CD4-positive, alpha-beta memory T cell (primary cell): ENCODE results near the gene USP34. TPM values are rescaled to one million over a fixed set of nuclear protein-coding genes. Genes with fewer than 3 reads are reported as not detected.

ENCODE experiments used
- CTCF ChIA-PET: fragments of 350-600 bp; sonication (Branson Sonifier 250); formaldehyde crosslinking; loops from one replicate; lab custom pipeline; 2021; ENCODE audit warnings: inconsistent platforms; ENCODE audit not compliant: partially characterized antibody; lab: Charles Lee
- POLR2A ChIA-PET: fragments of 350-600 bp; sonication (Branson Sonifier 250); formaldehyde crosslinking; loops from one replicate; lab custom pipeline; 2021; ENCODE audit not compliant: partially characterized antibody; lab: Charles Lee
- DNase-seq, 5 donors: peaks; one replicate each; pipeline versions ENCODE4 v3.0.0 to v3.0.0-alpha.2; 2020 to 2022; ENCODE audit warnings: mixed read lengths in 1 of 5
- H3K27ac ChIP-seq: one replicate; pipeline ENCODE4 v1.7.0; 2013; ENCODE audit warnings: low read depth, low read length
- H3K27me3 ChIP-seq: 2 replicates; pipeline ENCODE4 v1.7.0; 2013; ENCODE audit warnings: mild to moderate bottlenecking, low read length, moderate library complexity; ENCODE audit not compliant: insufficient read depth
- H3K36me3 ChIP-seq: 2 replicates; pipeline ENCODE4 v1.7.0; 2013; ENCODE audit warnings: mild to moderate bottlenecking, low read length, moderate library complexity; ENCODE audit not compliant: insufficient read depth
- H3K4me1 ChIP-seq: 2 replicates; pipeline ENCODE4 v1.7.0; 2013; ENCODE audit warnings: mild to moderate bottlenecking, low read length, moderate library complexity; ENCODE audit not compliant: insufficient read depth
- H3K4me3 ChIP-seq, 2 donors: one replicate each; pipeline ENCODE4 v1.7.0; 2013; ENCODE audit warnings: low read length in 2 of 2, mild to moderate bottlenecking in 1 of 2
- H3K9me3 ChIP-seq, 2 donors: one replicate each; pipeline ENCODE4 v1.7.0; 2013; ENCODE audit warnings: low read length in 2 of 2, control low read depth in 1 of 2; ENCODE audit not compliant: control insufficient read depth in 1 of 2
- H3K27ac Mint-ChIP-seq, 7 donors: one replicate each; pipeline ENCODE4 v1.8.0; 2020 to 2021; ENCODE audit warnings: mixed read lengths in 7 of 7, mild to moderate bottlenecking in 6 of 7, inconsistent platforms in 3 of 7, moderate library complexity in 3 of 7
- H3K27me3 Mint-ChIP-seq, 2 donors: one replicate each; pipeline ENCODE4 v1.8.0; 2020 to 2021; ENCODE audit warnings: mixed read lengths in 2 of 2
- H3K36me3 Mint-ChIP-seq, 2 donors: one replicate each; pipeline ENCODE4 v1.8.0; 2020 to 2021; ENCODE audit warnings: mixed read lengths in 2 of 2, inconsistent platforms in 1 of 2, mild to moderate bottlenecking in 1 of 2
- H3K4me1 Mint-ChIP-seq, 4 donors: one replicate each; pipeline ENCODE4 v1.8.0; 2020 to 2021; ENCODE audit warnings: mixed read lengths in 4 of 4, mild to moderate bottlenecking in 1 of 4
- H3K4me3 Mint-ChIP-seq, 8 donors: one replicate each; pipeline ENCODE4 v1.8.0; 2020 to 2021; ENCODE audit warnings: mixed read lengths in 8 of 8, mild to moderate bottlenecking in 7 of 8, moderate library complexity in 6 of 8, inconsistent platforms in 3 of 8
- H3K9me3 Mint-ChIP-seq, 8 donors: one replicate each; pipeline ENCODE4 v1.8.0; 2020 to 2021; ENCODE audit warnings: mixed read lengths in 8 of 8, mild to moderate bottlenecking in 5 of 8, inconsistent platforms in 3 of 8, moderate library complexity in 1 of 8
- intact Hi-C: fragments of 100-400 bp; cut with micrococcal nuclease; formaldehyde crosslinking; loops from one replicate; pipeline ENCODE4 v1.15.1; 2023
- polyA plus RNA-seq, 2 donors: library from polyadenylated mRNA; unstranded; fragments of 300-500 nt; fragmentation: Illumina TruSeq; gene quantifications; one replicate each; pipeline ENCODE4 v1.2.3, GENCODE V29; 2021
- total RNA-seq, 2 experiments: library from RNA; stranded (reverse); gene quantifications; one replicate each; pipeline ENCODE4 v1.2.3, GENCODE V29; 2021

Gene USP34
- total and polyA plus RNA-seq, 4 experiments from 2014 or later = 7.9 to 164 (median 94.9) TPM

- POLR2A ChIA-PET = no interaction called here
- peaks cover 34 to 57% of the 10 kb centered on the region in 2 donors for H3K36me3 Mint-ChIP-seq
- H3K27me3 Mint-ChIP-seq = no peaks in the 10 kb centered on the region
These were observed 152.3 kb downstream of the USP34 start for GRCh38 chr2:61318553-61318952.

DNA sequence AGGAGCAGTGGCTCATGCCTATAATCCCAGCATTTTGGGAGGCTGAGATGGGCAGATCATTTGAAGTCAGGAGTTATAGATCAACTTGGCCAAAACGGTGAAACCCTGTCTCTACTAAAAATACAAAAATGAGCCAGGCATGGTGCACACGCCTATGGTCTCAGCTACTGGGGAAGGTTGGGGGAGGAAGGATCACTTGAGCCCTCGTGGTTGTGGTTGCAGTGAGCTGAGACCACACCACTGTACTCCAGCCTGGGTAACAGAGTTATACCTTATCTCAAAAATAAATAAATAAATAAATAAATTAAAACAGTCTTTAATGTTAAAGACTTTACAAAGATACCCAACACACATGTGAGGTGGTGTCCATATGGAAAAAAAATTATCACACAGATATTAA is 174.9 kb downstream of the USP34 start:
- peaks cover under 1 to 10% (median 4%) of the 10 kb centered on the region in 4 donors for H3K4me1 Mint-ChIP-seq
- H3K4me3 ChIP-seq = no peak overlapping the region
- intact Hi-C loops = no loop called here
- DNase-seq = no peak
- no peaks in the 10 kb centered on the region for H3K27me3 Mint-ChIP-seq
- H3K36me3 Mint-ChIP-seq = peaks cover 44 to 63% of the 10 kb centered on the region in 2 donors
- H3K9me3 ChIP-seq = no peaks in the 10 kb centered on the region
- H3K4me3 Mint-ChIP-seq = no peak overlapping the region
- H3K36me3 ChIP-seq = peaks cover 21% of the 10 kb centered on the region
- no peaks in the 10 kb centered on the region for H3K9me3 Mint-ChIP-seq
- no peak overlapping the region for H3K27ac Mint-ChIP-seq
- CTCF ChIA-PET = no interaction called here
- H3K27ac ChIP-seq = no peak overlapping the region
- H3K27me3 ChIP-seq = no peaks in the 10 kb centered on the region
- POLR2A ChIA-PET = no interaction called here
- no peaks in the 10 kb centered on the region for H3K4me1 ChIP-seq

More at GRCh38 chr2:61318553-61318952, 152.3 kb downstream of the USP34 start:
- Histone ChIP-seq H3K27ac (no peak overlapping the region), H3K4me3 (no peak overlapping the region), H3K36me3 (peaks cover 4% of the 10 kb centered on the region), H3K27me3 (no peaks in the 10 kb centered on the region), H3K9me3 (no peaks in the 10 kb centered on the region), H3K4me1 (no peaks in the 10 kb centered on the region)
- no peak overlapping the region for H3K27ac Mint-ChIP-seq
- intact Hi-C loops = no loop called here
- peaks cover 0 to 1% (median under 1%) of the 10 kb centered on the region in 4 donors for H3K4me1 Mint-ChIP-seq
- no peak overlapping the region for H3K4me3 Mint-ChIP-seq
- H3K9me3 Mint-ChIP-seq = no peaks in the 10 kb centered on the region
- CTCF ChIA-PET = no interaction called here
- DNase-seq = no peak

- CTCF ChIA-PET = interaction anchor here (0.6 to 0.7 kb wide), 2 partner anchors 142 to 156 kb away, joined by 3 to 4 read pairs; no protein-coding TSS in a partner anchor
These were observed 178.9 kb downstream of the USP34 start for GRCh38 chr2:61291851-61292575.

DNA sequence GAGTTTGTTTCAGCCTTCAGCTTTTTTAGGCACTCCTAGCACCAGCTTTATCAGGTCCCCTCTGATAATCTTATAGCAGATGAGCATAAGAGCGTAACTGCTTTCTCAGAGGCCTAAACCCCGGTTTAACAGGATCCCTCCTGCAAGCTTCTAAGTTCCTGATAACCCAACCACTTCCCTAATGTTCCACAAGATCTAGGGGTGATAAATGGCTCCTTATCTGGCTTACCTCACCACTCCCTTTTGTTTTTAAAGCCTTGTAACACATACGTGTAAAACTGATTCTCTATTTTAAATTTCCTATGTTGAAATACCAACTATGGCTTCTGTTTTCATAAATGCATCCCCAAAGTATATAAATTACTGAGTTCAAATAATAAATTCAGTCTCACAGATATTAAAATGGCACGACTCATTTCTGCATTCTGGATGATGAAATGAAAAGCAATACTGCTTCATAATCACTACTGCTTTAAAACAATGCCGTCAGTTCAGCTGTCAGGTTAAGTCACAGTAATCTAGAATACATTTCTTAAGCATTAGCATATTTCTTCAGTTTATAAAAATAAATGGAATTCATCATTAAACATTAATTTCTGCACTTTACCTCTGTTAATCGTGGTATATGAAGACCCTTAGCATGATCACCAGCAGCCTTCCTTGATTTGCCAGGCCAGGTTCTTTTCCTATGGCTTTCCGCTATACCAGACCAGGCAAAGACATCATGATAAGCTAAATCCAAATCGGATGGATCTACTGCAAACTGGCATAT is 182.6 kb downstream of the USP34 start:
- no peak overlapping the region for H3K27ac ChIP-seq

More at GRCh38 chr2:61291851-61292575, 178.9 kb downstream of the USP34 start:
- POLR2A ChIA-PET = no interaction called here
- Histone ChIP-seq H3K9me3 (no peaks in the 10 kb centered on the region), H3K27me3 (no peaks in the 10 kb centered on the region), H3K4me3 (no peak overlapping the region), H3K27ac (no peak overlapping the region), H3K4me1 (no peaks in the 10 kb centered on the region), H3K36me3 (peaks cover 27% of the 10 kb centered on the region)
- H3K4me3 Mint-ChIP-seq = no peak overlapping the region
- H3K4me1 Mint-ChIP-seq = peaks cover 4 to 14% (median 6%) of the 10 kb centered on the region in 4 donors
- intact Hi-C loops = no loop called here
- H3K9me3 Mint-ChIP-seq = no peaks in the 10 kb centered on the region
- H3K27me3 Mint-ChIP-seq = no peaks in the 10 kb centered on the region
- DNase-seq = peak in 1 of 5 donors; percentile 23
- peak overlapping the region in 4 of 7 donors; percentile 17 to 85 (median 26) for H3K27ac Mint-ChIP-seq
- H3K36me3 Mint-ChIP-seq = peaks cover 58 to 73% of the 10 kb centered on the region in 2 donors

GRCh38 chr2:61287254-61287653 is 183.6 kb downstream of the USP34 start:
- intact Hi-C loops = no loop called here

More for the DNA sequence above, 182.6 kb downstream of the USP34 start:
- H3K36me3 Mint-ChIP-seq = peaks cover 44 to 55% of the 10 kb centered on the region in 2 donors
- no peaks in the 10 kb centered on the region for H3K27me3 ChIP-seq
- no peak overlapping the region for H3K4me3 Mint-ChIP-seq
- H3K9me3 ChIP-seq = no peaks in the 10 kb centered on the region
- no peaks in the 10 kb centered on the region for H3K9me3 Mint-ChIP-seq
- H3K4me1 Mint-ChIP-seq = peaks cover 4 to 14% (median 7%) of the 10 kb centered on the region in 4 donors
- no peaks in the 10 kb centered on the region for H3K4me1 ChIP-seq
- ChIA-PET CTCF (interaction anchor here (0.6 kb wide), 1 partner anchor 231 kb away, joined by 3 read pairs; no protein-coding TSS in a partner anchor), POLR2A (no interaction called here)
- intact Hi-C loops = no loop called here
- H3K27ac Mint-ChIP-seq = peak overlapping the region in 2 of 7 donors; percentile 39 to 55
- no peaks in the 10 kb centered on the region for H3K27me3 Mint-ChIP-seq
- H3K4me3 ChIP-seq = no peak overlapping the region
- H3K36me3 ChIP-seq = peaks cover 18% of the 10 kb centered on the region
- DNase-seq = no peak

DNA sequence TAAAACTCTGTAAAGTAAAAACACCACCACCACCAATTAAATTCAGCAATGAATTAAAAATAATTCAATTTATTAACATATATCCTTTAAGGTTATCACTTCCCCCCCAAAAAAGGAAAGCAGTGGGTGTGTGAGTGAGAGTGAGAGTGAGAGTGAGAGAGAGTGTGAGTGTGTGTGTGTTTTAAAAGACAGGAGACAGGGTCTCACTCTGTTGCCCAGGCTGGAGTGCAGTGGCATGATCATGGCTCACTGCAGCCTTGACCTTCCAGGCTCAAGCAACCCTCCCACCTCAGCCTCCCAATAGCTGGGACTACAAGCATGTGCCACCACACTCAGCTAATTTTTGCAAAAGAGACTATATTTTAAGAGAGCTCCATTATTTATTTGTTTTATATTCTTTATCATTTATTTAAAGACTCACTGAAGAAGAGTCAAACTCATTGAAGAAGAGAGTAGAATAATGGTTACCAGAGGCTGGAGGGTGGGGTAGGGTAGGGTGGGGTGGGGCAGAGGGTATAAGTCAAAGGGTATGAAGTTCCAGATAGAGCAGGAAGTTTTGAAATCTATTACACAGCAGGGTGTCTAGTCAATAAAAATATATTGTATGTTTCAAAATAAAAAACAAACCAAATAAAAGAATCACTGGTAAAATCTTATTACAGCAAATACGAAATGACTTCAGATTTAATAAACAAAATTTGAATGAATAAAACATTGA is 187.3 kb downstream of the USP34 start:
- peaks cover 32% of the 10 kb centered on the region for H3K36me3 ChIP-seq
- no peak for DNase-seq
- H3K27ac ChIP-seq = no peak overlapping the region
- POLR2A ChIA-PET = no interaction called here
- H3K27ac Mint-ChIP-seq = peak overlapping the region in 1 of 7 donors; percentile 36
- no peak overlapping the region for H3K4me3 ChIP-seq
- CTCF ChIA-PET = no interaction called here
- H3K36me3 Mint-ChIP-seq = peaks cover 38 to 47% of the 10 kb centered on the region in 2 donors
- no peaks in the 10 kb centered on the region for H3K4me1 ChIP-seq
- no peaks in the 10 kb centered on the region for H3K9me3 ChIP-seq
- H3K27me3 Mint-ChIP-seq = no peaks in the 10 kb centered on the region
- no peaks in the 10 kb centered on the region for H3K27me3 ChIP-seq
- peaks cover 0 to 2% (median under 1%) of the 10 kb centered on the region in 4 donors for H3K4me1 Mint-ChIP-seq
- no peak overlapping the region for H3K4me3 Mint-ChIP-seq
- H3K9me3 Mint-ChIP-seq = no peaks in the 10 kb centered on the region
- intact Hi-C loops = no loop called here

More at GRCh38 chr2:61287254-61287653, 183.6 kb downstream of the USP34 start:
- Histone ChIP-seq H3K36me3 (peaks cover 21% of the 10 kb centered on the region), H3K4me3 (no peak overlapping the region), H3K27me3 (no peaks in the 10 kb centered on the region), H3K9me3 (no peaks in the 10 kb centered on the region), H3K4me1 (no peaks in the 10 kb centered on the region), H3K27ac (no peak overlapping the region)
- H3K36me3 Mint-ChIP-seq = peaks cover 45 to 59% of the 10 kb centered on the region in 2 donors
- H3K4me3 Mint-ChIP-seq = no peak overlapping the region
- ChIA-PET CTCF (no interaction called here), POLR2A (no interaction called here)
- DNase-seq = no peak
- peaks cover 4 to 10% (median 6%) of the 10 kb centered on the region in 4 donors for H3K4me1 Mint-ChIP-seq
- H3K27ac Mint-ChIP-seq = peak overlapping the region in 2 of 7 donors; percentile 12 to 34
- no peaks in the 10 kb centered on the region for H3K9me3 Mint-ChIP-seq
- H3K27me3 Mint-ChIP-seq = no peaks in the 10 kb centered on the region
